H1 (cell line): ENCODE results near the gene VIM.

Experiments
- HDAC2 ChIP-seq, 2 experiments: fragments of 300-600 bp in 1 of 2; sonication (generic) in 1 of 2; IDR thresholded peaks; 2 replicates each; pipeline ENCODE4 v1.6.1; 2011 to 2012; ENCODE audit warnings: low read depth in 2 of 2, low read length in 2 of 2, mild to moderate bottlenecking in 2 of 2, moderate library complexity in 2 of 2, borderline replicate concordance in 1 of 2, inconsistent platforms in 1 of 2
- POLR2AphosphoS5 ChIP-seq: IDR thresholded peaks from 2 replicates; pipeline ENCODE4 v1.6.1; 2011; ENCODE audit warnings: low read depth, low read length
- TF ChIP-seq, protein P1 (sequence below), 3 experiments: IDR thresholded peaks; 1 replicate in 2 of 3; 2 replicates in 1 of 3; pipeline versions ENCODE4 v1.5.1 to v1.6.1; 2011; ENCODE audit warnings: low read length in 3 of 3, mild to moderate bottlenecking in 3 of 3, inconsistent platforms in 2 of 3, low read depth in 1 of 3, moderate library complexity in 1 of 3; ENCODE audit not compliant: insufficient read depth in 1 of 3; ENCODE audit errors: control extremely low read depth in 1 of 3

- TF ChIP-seq, protein P1, sequence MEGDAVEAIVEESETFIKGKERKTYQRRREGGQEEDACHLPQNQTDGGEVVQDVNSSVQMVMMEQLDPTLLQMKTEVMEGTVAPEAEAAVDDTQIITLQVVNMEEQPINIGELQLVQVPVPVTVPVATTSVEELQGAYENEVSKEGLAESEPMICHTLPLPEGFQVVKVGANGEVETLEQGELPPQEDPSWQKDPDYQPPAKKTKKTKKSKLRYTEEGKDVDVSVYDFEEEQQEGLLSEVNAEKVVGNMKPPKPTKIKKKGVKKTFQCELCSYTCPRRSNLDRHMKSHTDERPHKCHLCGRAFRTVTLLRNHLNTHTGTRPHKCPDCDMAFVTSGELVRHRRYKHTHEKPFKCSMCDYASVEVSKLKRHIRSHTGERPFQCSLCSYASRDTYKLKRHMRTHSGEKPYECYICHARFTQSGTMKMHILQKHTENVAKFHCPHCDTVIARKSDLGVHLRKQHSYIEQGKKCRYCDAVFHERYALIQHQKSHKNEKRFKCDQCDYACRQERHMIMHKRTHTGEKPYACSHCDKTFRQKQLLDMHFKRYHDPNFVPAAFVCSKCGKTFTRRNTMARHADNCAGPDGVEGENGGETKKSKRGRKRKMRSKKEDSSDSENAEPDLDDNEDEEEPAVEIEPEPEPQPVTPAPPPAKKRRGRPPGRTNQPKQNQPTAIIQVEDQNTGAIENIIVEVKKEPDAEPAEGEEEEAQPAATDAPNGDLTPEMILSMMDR (IDR thresholded peaks at IDR 0.05; ENCODE audit: control extremely low read depth in 1 of 3, insufficient read depth in 1 of 3, low read depth in 1 of 3, low read length in 3 of 3): no peak
- TF ChIP-seq HDAC2 (IDR thresholded peaks at IDR 0.05; ENCODE audit: borderline replicate concordance in 1 of 2, low read depth in 2 of 2, low read length in 2 of 2) (no peak), POLR2AphosphoS5 (no peak)
Observed at GRCh38 chr10:17209302-17209701, 18.7 kb upstream of the VIM start.
